Measurements from ENCODE around the gene GRID1.

GRID1 gene

GRCh38 chr10:85600026-85600743 is 766.4 kb downstream of the GRID1 start:
- no peak for DNase-seq

- DNase-seq = no peak
Measured at GRCh38 chr10:85599081-85599480, 767.5 kb downstream of the GRID1 start.

- DNase-seq = no peak
Measured at GRCh38 chr10:85598646-85599045, 767.9 kb downstream of the GRID1 start.

DNA sequence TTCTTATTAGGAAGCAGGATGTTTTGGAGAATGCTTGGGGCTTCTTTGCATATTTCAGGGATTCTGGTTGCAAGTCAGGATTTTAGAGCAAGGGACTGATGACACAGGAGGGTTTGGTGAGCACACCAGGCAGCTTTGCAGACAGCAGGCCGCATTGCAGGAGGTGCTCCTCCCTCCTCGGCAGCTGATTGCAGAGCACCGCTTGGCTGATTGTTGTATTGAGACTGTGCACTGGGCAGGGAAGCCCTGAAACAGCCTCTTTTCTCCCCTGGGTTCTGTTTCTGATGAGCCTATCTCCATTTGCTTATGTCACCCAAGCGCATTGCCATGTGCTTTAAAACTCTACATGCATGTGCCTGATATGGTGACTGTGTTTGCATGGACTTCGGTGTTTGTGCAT is 769.6 kb downstream of the GRID1 start:
- no peak for DNase-seq

- no peak for DNase-seq
Measured at GRCh38 chr10:85596389-85596788, 770.2 kb downstream of the GRID1 start.

DNA sequence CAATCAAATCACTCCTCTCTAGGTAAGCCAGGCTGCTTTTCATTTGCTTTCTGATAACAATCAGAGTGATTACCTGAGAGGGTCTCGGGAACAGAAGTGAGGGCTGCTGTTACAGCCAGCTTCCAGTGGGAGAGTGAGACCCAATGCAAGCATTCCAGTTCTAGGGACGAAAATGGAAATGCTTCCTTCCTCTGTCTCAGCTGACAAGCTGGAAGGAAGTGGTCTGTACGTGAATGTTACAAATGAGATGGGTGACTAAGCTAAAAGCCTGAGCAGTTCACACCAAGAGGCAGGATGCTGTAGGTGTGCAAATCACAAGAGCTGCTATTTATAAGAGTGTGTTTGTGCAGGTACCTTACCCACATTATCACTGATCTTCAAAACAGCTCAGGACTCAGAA is 772.4 kb downstream of the GRID1 start:
- no peak for DNase-seq

DNA sequence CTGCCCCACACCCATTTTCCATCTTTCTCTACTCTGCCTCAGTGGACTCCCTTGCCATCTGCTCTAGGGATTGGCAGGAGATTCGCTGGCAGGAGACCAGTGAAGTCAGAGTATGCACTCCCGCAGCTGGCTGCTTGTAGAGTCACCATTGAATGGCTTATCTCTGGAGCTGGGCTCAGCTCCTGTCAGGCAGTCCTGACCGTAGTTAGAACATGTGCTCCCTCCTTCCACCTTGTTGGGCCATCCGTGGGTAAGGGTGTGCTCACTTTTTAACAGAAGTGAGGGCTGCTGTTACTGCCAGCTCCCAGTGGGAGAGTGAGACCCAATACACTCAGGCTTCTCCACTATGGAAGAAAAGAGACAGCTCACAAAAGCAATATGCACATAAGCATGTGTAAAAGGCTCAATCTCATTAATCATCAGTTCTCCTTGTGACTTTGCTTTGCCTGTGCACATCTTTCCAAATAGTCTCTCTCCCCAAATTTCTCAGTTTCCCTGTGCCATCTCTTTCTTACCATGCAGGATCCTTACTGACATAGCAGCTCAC is 773.3 kb downstream of the GRID1 start:
- DNase-seq = no peak

DNA sequence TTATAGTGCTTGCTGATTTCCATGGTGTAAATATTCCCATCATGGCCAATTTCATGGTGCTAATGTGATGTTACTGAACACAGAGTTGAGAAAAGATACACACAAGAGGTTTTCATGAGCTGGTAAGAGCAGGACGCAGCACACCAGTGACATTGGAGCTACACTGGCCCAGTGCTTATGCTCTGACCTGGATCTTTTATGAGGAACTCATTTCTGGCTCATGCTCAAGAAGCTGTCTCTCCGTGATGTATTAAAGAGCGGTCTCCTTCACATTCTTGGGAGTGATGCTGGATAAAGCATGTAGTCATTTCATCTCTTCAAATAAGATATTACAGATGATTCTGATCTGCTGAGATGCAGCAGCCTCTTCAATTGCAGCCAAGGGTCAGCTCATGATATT is 785.2 kb downstream of the GRID1 start:
- no peak for DNase-seq

DNA sequence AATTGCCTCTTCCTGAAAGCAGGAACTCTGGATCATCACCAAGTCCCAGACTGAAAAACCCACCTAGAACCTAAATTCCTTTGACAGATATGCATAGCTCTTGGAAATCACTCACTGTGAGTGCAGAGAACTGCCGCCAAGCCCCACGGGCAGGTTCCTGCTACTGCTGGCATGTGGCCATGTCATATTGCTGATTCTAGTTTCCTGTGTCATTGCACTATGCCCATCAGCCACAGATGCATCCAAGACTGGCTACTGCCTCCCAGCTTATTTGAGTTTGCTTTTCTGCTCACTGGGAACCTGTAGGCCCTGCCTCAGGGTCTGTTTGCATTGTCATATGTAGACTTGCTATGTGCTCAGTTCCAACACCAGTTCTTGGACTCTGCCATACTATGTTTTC is 786.0 kb downstream of the GRID1 start:
- DNase-seq = no peak

- no peak for DNase-seq
Measured at GRCh38 chr10:85578860-85579259, 787.7 kb downstream of the GRID1 start.

DNA sequence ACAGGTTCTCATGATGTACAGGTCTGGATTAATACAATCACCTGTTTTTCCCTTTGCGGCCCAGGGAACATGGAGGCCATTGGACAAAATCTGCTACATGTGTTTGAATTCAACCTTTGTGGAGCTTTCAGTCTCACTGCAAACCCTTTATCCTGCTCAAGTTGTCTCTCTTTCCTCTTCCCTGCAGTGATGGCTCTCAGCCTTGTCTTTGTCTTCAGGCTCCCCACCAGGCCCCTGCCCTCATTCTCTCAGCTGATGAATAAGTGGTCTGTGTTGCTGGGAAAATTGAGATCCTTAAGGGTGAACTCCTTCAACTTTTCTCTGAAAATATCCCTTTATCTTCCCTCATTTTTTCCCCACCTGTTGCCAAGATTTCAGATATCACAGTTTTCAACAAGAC is 791.2 kb downstream of the GRID1 start:
- no peak for DNase-seq

- no peak for DNase-seq
Measured at GRCh38 chr10:85570871-85571270, 795.7 kb downstream of the GRID1 start.

- DNase-seq = no peak
Measured at GRCh38 chr10:85565381-85565780, 801.2 kb downstream of the GRID1 start.

- DNase-seq = no peak
Measured at GRCh38 chr10:85558533-85558932, 808.1 kb downstream of the GRID1 start.

DNA sequence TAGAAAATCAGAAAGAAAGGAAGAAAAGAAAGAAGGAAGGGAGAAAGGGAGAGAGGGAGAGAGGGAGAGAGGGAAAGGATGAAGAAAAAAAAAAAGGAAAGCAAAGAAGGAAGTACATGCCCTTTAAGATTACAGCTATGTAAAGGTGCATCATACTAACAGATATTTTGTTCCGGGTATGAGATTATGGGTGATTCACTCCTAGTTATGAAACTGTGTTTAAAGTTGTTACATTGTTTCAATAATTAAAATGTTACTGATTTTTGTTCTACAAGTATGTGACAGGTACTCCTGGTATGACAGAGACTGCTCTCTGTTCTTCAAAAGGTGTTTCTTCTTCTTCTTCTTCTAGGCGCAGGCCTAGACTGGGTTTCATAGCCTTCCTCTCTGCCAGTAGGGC is 808.9 kb downstream of the GRID1 start:
- DNase-seq = no peak

DNA sequence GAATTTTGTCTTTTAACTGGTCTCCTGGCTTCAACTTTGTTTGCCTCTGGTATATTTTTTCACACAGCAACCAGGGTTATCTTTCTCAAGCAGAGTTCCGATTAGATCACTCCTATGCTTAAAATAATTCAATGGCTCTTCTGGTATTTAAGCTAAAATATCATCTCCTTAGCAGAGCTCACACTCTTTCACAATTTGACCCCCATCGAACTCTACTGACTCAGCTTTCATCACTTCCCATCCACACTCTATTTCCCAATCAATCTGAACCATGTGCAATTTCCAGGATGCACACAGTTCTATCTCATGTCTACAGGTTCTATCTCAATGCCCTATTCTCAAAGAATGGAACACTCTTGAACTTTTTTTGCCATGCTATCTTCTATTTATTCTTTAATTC is 809.5 kb downstream of the GRID1 start:
- DNase-seq = no peak

Measured in DMS79 (cell line).